Measurements from ENCODE around the gene NME7.
A peak's percentile ranks its signal among the peaks of the same experiment; 100 is the strongest.
"Not testable (repeated sequence)": the region's sequence is repeated elsewhere in the genome, so short reads cannot be mapped to it uniquely, and the experiment has no call there.

The NME7 gene, protein sequence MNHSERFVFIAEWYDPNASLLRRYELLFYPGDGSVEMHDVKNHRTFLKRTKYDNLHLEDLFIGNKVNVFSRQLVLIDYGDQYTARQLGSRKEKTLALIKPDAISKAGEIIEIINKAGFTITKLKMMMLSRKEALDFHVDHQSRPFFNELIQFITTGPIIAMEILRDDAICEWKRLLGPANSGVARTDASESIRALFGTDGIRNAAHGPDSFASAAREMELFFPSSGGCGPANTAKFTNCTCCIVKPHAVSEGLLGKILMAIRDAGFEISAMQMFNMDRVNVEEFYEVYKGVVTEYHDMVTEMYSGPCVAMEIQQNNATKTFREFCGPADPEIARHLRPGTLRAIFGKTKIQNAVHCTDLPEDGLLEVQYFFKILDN

DNA sequence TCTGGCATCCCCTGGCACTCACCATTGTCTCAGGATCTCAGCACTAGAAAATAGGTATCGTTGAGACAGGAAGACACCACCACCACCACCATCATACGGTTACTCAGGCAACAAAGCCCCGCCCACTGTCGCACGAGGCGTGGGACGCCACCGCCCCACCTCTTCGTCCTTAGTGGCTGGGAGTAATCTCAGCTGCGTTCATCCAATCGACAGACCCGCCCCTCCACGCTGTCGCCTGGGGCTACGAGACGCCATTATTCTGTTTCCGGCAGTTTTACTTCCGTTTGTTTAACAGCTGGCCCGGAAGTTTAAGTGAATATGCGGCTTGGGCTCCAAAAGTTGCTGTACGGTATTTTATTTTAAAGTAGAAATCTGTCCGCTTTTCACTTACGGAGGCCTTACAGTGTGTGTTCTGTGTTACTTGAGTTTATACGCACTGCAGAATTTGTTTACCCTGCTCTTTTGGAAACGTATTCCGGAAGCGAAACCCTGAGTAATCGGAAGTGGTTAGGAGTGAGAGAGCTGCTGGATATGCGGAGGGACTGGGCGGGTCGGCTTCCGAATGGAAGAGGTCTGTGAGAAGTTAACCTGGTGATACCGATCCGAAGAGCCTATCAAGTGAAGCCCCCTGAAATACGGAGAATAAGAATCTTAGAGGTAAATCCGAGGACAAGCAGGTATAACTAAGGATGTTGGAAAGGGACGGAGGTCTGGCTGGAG lies at the start of gene NME7, which contains the start of gene BLZF1:
TSS of gene NME7 (minus strand) at position 112 of the 720 bp plus-strand sequence. CDS start at position 25, 87 bp downstream.
TSS of gene BLZF1 (plus strand) at position 510 of the 720 bp plus-strand sequence. CDS start 1,328 bp downstream, outside the sequence.
- peak; percentile 97 for DNase-seq (ENCODE audit: low spot score)

DNA sequence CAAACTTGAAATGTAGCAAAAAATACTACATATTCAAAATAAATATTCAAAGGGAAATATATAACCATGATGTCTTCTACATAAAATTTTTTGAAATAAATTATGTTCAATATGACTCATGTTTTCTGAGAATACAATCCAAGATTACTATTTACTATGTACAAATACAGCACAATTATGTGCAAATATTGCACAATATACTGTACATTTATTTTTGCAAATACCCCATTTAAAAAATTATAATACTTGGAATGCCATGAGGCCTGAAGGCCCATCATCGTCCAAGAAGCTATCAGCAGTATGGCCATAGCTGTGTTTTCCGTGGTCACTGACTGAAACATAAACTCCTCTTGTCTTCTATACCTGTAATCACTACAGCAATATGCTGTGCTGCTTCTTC lies 47.4 kb upstream of the NME7 start:
- no peak for DNase-seq (ENCODE audit: low spot score)

DNA sequence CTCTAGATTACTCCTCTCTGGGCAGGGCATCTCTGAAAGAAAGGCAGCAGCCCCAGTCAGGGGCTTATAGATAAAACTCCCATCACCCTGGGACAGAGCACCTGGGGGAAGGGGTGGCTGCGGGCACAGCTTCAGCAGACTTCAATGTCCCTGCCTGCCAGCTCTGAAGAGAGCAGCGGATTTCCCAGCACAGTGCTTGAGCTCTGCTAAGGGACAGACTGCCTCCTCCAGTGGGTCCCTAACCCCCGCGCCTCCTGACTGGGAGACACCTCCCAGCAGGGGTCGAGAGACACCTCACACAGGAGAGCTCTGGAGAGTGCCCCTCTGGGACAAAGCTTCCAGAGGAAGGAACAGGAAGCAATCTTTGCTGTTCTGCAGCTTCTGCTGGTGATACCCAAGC lies 40.7 kb upstream of the NME7 start:
- not testable (repeated sequence) for DNase-seq (ENCODE audit: low spot score)

- not testable (repeated sequence) for DNase-seq (ENCODE audit: low spot score)
These were observed 35.0 kb upstream of the NME7 start for GRCh38 chr1:169402578-169402977.

DNA sequence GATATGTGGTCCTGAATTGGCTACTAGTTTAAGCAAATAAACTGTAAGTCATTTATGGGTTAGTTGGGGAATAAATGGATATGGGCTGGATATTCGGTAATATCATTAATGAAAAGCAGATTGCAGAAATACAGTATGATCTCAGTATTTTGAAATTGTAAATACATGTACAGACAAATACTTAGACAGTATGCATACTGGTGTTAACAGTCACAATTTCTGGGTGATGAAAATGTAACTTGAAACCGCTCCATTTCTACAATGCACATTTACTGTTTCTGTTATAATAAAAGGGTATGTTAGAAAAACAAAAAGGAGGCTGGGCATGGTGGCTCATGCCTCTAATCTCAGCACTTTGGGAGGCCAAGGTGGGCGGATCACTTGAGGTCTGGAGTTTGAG lies 28.4 kb upstream of the NME7 start:
- no peak for DNase-seq (ENCODE audit: low spot score)

DNA sequence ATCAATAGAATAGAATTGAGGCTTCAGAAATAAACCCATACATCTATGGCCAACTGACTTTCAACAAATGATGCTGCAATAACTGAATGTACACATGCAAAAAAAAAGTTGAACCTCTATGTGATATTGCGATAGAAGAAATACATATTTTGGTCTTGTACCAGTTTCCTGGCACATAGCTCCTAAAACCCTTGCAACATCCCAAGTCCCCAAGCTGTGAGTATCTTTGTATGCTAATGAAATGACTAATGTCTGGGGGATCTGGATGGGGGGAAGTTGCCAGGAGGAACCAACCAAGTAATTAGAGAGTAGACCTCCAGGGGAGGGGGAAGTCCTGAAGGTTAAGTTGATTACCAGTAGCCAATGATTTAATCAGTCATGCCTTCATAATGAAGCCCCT lies 24.8 kb upstream of the NME7 start:
- DNase-seq (ENCODE audit: low spot score), result no peak

DNA sequence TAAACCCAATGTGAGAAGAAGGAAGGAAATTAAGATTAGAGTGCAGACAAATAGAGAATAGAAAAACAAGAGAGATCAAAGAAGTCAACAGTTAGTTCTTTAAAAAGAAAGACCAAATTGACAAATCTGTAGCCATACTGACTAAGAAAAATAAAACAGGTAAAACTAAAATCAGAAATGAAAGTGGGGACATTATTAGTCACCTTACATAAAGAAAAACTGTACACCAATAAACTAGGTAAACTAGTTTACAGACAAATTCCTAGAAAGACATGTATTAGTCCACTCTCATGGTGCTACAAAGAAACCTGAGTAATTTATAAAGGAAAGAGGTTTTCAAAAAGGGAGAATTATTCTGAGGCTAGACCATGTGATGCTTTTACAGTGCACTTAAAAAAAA lies 22.7 kb upstream of the NME7 start:
- DNase-seq (ENCODE audit: low spot score), result no peak

GRCh38 chr1:169387399-169387798 lies 19.8 kb upstream of the NME7 start:
- DNase-seq (ENCODE audit: low spot score), result no peak

GRCh38 chr1:169383449-169383848 lies 15.9 kb upstream of the NME7 start:
- DNase-seq (ENCODE audit: low spot score), result no peak

- no peak for DNase-seq (ENCODE audit: low spot score)
These were observed 13.6 kb upstream of the NME7 start for GRCh38 chr1:169381162-169381561.

GRCh38 chr1:169371404-169371803 lies 3.8 kb upstream of the NME7 start:
- no peak for DNase-seq (ENCODE audit: low spot score)

GRCh38 chr1:169368406-169368769 lies 791 bp upstream of the NME7 start:
- peak; percentile 22 for DNase-seq (ENCODE audit: low spot score)

GRCh38 chr1:169367096-169367685 lies 406 bp downstream of the NME7 start:
- no peak for DNase-seq (ENCODE audit: low spot score)

DNA sequence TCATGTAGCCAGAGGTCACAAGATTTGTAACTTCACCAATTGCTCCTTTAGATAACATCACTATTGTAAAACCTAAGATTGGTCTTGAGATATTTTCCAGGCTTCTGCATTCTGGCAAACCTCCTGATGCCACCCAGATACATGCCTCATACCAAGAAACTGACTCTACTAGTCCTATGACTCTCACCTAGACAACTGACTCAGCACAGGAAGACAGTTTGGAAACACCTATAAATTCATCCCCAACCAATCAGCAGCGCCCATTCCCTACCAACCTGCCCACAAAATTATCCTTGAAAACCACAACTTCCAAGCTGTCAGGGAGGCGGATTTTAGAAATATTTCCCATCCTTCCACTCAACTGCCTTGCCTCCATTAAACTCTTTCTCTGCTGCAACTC lies 2.6 kb downstream of the NME7 start:
- DNase-seq (ENCODE audit: low spot score), result no peak

DNA sequence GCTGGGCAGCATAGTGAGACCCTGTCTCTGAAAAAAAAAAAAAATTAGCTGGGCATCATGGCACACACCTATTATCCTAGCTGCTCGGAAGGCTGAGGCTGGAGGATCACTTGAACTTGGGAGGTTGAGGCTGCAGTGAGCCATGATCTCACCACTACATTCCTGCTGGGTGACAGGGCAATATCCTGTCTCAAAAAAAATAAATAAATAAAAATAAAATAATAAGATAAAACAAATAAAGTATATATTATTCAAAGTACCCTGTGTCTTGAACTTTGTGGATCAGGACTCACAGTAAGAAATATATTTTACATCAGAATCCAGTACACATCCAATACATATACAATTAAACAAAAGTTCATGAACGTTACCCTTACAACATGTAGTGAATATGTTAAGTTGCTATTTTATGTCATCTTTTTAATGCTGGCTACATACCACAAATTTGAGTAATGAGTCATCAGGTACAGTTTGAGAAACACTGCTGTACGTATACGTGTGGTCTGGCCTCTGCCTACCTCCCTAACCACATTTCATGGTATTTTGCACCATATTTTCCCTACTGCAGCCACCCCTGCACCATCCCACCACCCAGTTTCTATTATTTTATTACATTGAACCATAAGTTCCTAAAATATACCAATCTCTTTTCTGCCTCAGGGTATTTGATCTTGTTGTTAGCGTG lies 4.4 kb downstream of the NME7 start:
- no peak for DNase-seq (ENCODE audit: low spot score)

DNA sequence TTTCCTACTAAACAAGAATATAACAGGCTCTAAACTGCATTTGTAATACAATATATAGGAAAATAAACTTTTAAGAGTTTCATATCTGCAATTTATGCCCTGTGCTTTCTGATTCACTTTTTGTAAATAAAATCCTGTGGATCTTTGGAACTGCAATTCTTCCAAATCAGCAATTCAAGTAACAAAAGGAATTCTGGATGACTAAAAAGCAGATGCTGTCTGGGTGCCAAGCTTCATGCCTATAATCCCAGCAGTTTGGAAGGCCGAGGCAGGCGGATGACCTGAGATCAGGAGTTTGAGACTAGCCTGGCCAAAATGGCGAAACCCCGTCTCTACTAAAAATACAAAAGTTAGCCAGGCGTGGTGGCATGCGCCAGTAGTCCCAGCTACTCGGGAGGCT lies 6.3 kb downstream of the NME7 start:
- no peak for DNase-seq (ENCODE audit: low spot score)

- no peak for DNase-seq (ENCODE audit: low spot score)
These were observed 7.2 kb downstream of the NME7 start for GRCh38 chr1:169360415-169360814.

DNA sequence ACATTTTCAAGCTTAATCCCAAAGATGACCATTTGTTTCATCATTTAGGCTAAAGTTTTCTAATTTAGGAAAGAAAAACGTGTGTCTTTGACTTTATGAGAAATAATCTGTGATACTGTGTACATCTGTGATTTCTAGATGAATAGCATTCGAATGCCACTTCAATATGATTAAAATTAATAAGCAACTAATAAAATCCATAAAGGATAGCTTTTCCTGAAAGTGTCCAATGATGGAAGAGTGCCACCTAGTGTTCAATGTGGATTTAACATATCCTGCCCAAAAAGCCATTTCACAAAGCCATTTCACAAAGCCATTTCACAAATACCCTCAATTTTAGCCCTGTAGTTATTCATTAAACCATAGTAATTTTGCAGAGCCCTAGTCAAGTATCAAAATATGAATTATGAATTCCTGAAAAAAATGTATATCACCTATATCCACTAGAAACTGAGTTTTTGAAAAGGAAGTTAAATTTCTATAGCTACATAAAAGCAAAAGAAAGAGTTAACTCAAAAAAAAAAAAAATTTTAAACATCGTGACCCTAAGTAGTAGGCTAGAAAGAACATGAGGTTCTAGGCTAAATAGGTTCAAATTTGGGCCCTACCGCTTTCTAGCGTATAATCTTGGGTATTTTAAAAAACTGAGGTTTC lies 19.1 kb downstream of the NME7 start:
- DNase-seq (ENCODE audit: low spot score), result peak; percentile 64

DNA sequence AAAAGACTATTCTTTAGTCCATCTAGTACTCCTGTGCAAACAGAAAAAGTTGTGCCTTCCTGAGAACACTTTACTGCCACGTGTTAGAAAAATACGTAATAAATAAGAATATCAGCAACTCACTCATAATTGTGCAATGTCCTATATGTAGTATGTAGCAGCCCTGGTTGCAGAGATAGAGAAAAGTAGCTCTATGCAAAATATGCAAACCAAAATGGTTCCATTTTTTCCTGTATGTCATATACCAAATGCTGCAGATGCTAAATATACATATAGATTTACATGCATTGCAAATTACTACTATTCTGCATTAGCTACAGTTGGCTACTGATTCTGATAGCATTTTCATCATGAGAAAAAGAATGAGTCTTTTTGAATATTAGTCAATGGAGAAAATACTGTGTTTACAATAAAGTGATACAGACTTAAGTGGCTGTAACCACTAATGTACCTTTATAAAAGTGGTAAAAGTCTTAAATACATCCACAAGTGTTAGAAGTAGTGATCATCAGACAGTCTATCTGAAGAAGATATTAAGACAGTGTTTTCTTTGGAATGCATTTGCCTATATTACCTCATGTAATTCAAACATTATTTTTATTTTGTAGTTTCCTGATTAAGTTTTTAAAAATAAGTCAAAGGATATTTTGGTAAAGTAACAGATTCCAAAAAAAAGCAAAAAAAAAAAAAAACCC lies 19.8 kb downstream of the NME7 start:
- no peak for DNase-seq (ENCODE audit: low spot score)

- no peak for DNase-seq (ENCODE audit: low spot score)
These were observed 21.5 kb downstream of the NME7 start for GRCh38 chr1:169346036-169346589.

GRCh38 chr1:169345511-169345910 lies 22.1 kb downstream of the NME7 start:
- DNase-seq (ENCODE audit: low spot score), result no peak

Data from LoVo (cell line).